Spleen (tissue), 11 donors: ENCODE measurements around the gene DTNBP1. TPM values are rescaled to one million over a fixed set of nuclear protein-coding genes. Genes with fewer than 3 reads are reported as not detected.
A peak's percentile ranks its signal among the peaks of the same experiment; 100 is the strongest.

Experiments used
- DNase-seq: peaks from one replicate; pipeline ENCODE4 v3.0.0-alpha.2; 2020
- H3K27ac ChIP-seq, 8 donors: fragments of 200-600 bp; sonication (generic) in 7 of 8; 1 replicate in 4 of 8; 2 replicates in 4 of 8; pipeline versions ENCODE4 v1.5.0 to v1.8.0; 2016 to 2021; ENCODE audit warnings: inconsistent platforms in 4 of 8, mild to moderate bottlenecking in 4 of 8, moderate library complexity in 1 of 8
- H3K27me3 ChIP-seq, 7 donors: fragments of 200-600 bp; sonication (generic) in 6 of 7; replicated peaks in 1 of 7; 1 replicate in 4 of 7; 2 replicates in 3 of 7; pipeline versions ENCODE4 v1.5.0 to v1.8.0; 2016 to 2021; ENCODE audit warnings: inconsistent platforms in 3 of 7, mild to moderate bottlenecking in 1 of 7
- H3K36me3 ChIP-seq, 6 donors: fragments of 200-600 bp; sonication (generic) in 5 of 6; 1 replicate in 4 of 6; 2 replicates in 2 of 6; pipeline versions ENCODE4 v1.5.0 to v1.8.0; 2016 to 2021; ENCODE audit warnings: inconsistent platforms in 2 of 6
- H3K4me1 ChIP-seq, 6 donors: fragments of 200-600 bp; sonication (generic) in 5 of 6; 1 replicate in 3 of 6; 2 replicates in 3 of 6; pipeline versions ENCODE4 v1.5.0 to v1.8.0; 2016 to 2021; ENCODE audit warnings: inconsistent platforms in 3 of 6
- H3K4me3 ChIP-seq, 8 donors: fragments of 200-600 bp; sonication (generic) in 7 of 8; 1 replicate in 4 of 8; 2 replicates in 4 of 8; pipeline versions ENCODE4 v1.5.0 to v1.8.0; 2016 to 2021; ENCODE audit warnings: inconsistent platforms in 4 of 8, mild to moderate bottlenecking in 4 of 8, moderate library complexity in 2 of 8
- H3K9me3 ChIP-seq, 8 donors: fragments of 200-600 bp; sonication (generic) in 7 of 8; 1 replicate in 4 of 8; 2 replicates in 4 of 8; pipeline versions ENCODE4 v1.5.0 to v1.8.0; 2016 to 2021; ENCODE audit warnings: inconsistent platforms in 4 of 8
- POLR2A ChIP-seq, 3 donors: fragments of 450-650 bp; IDR thresholded peaks; one replicate each; pipeline ENCODE4 v1.5.1; 2017; ENCODE audit warnings: antibody characterized with exemption in 3 of 3, mild to moderate bottlenecking in 1 of 3
- POLR2AphosphoS5 ChIP-seq, 3 donors: sonication (generic); formaldehyde crosslinking; IDR thresholded peaks; one replicate each; pipeline ENCODE4 v1.5.1; 2017; ENCODE audit warnings: antibody characterized with exemption in 3 of 3
- WGBS, 5 donors: extraction: QIAGEN DNeasy Blood & Tissue Kit in 3 of 5; methylation state at CpG; one replicate each; pipeline versions ENCODE4 v1.1.5 to v1.1.7; 2013 to 2018; 5-methylcytosine and 5-hydroxymethylcytosine counted together
- intact Hi-C: fragments of 100-400 bp; cut with DNase I; formaldehyde crosslinking; loops from one replicate; pipeline ENCODE4 v1.15.0; 2023; ENCODE audit warnings: low total_unique reads
- polyA plus RNA-seq, 3 donors: library from polyadenylated mRNA; stranded (reverse); fragments of 200-250 nt; gene quantifications; one replicate each; pipeline ENCODE4 v1.2.1, GENCODE V29; 2013
- total RNA-seq, 7 donors: library from RNA; depleted of rRNA in 3 of 7; stranded (reverse); fragments of >200 nt in 3 of 7; fragmentation: NEBNext Ultra II Directional in 4 of 7; extraction: Animal tissue kit (Norgen Biotek cat#: 25700) in 4 of 7; gene quantifications; one replicate each; pipeline versions ENCODE4 v1.1.0 to v1.2.1, GENCODE V29; 2016 to 2021
- TF ChIP-seq, protein P1 (sequence below), 11 experiments: fragments of 200-600 bp in 7 of 11; fragments of 450-650 bp in 4 of 11; sonication (generic) in 4 of 11; IDR thresholded peaks in 8 of 11; conservative IDR thresholded peaks in 3 of 11; 1 replicate in 7 of 11; 2 replicates in 4 of 11; pipeline versions ENCODE4 v1.4.0 to v1.8.0; 2016 to 2021; ENCODE audit warnings: antibody characterized with exemption in 11 of 11, inconsistent platforms in 4 of 11, mild to moderate bottlenecking in 1 of 11
- donor health status: healthy with polysubstance abuse.
- donor health status: DM: no; HTN: no; CAD: no; lungs with moderate emphysema.
- donor health status: DM: no; HTN: no; CAD: no.
- donor health status: Bipolar disorder and iron deficiency.
- donor health status: healthy.
- donor health status: DM: no; HTN: no; CAD: no.
- donor health status: DM: yes; HTN: yes; CAD: no.

Gene DTNBP1
- total and polyA plus RNA-seq, 10 donors: 14.2 to 42.2 (median 32.3) TPM

DNA sequence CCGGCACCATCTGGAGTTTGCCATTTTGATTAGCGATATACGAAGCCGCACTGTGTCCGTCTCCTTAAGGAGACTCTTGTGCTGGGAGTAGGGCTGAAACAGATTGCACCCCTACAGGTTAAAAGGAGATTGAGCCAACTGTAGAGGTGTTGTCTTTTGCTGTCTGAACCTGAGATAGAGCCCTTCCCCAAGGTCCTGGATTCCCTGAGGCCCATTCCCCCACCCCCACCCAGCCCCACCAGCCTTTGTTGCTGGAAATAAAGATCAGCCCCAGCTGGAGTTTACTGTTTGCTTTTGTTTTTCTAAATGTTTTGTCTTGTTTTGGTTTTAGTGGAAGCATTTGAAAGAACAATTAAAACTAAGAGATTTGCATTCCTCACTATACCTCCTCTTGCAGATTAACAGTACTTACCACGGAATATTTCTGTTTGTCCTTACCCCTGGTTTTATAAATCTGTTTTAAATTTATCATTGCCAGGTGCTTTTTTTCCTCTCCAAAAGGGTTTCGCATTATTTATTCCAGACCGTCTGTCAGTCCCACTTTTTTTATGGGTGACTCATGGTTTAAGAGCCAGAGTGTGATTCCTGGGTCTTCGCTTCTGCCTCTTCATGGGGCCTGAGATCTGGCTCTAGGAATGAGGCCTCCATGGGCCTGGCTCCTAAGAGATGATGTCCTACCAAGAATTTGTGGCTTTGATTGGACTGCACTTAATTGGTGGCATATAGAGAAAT is 169.2 kb downstream of the DTNBP1 start:
- intact Hi-C loops: no loop called here
- no peaks in the 10 kb centered on the region for H3K27me3 ChIP-seq
- TF ChIP-seq, protein P1, sequence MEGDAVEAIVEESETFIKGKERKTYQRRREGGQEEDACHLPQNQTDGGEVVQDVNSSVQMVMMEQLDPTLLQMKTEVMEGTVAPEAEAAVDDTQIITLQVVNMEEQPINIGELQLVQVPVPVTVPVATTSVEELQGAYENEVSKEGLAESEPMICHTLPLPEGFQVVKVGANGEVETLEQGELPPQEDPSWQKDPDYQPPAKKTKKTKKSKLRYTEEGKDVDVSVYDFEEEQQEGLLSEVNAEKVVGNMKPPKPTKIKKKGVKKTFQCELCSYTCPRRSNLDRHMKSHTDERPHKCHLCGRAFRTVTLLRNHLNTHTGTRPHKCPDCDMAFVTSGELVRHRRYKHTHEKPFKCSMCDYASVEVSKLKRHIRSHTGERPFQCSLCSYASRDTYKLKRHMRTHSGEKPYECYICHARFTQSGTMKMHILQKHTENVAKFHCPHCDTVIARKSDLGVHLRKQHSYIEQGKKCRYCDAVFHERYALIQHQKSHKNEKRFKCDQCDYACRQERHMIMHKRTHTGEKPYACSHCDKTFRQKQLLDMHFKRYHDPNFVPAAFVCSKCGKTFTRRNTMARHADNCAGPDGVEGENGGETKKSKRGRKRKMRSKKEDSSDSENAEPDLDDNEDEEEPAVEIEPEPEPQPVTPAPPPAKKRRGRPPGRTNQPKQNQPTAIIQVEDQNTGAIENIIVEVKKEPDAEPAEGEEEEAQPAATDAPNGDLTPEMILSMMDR (IDR thresholded peaks at IDR 0.05 in 8 of 11, conservative IDR thresholded peaks at IDR 0.05 in 3 of 11): no peak
- TF ChIP-seq POLR2A (IDR thresholded peaks at IDR 0.05) (no peak), POLR2AphosphoS5 (IDR thresholded peaks at IDR 0.05) (no peak)
- no peak overlapping the region for H3K27ac ChIP-seq
- 88 to 96% (median 94%) methylated on average over 9 of the region's 9 CpGs for WGBS, 5 donors
- no peak overlapping the region for H3K4me3 ChIP-seq
- no peak for DNase-seq
- peaks cover 16 to 52% (median 24%) of the 10 kb centered on the region in 6 donors for H3K4me1 ChIP-seq
- no peaks in the 10 kb centered on the region for H3K9me3 ChIP-seq
- peaks cover 0 to 79% (median 27%) of the 10 kb centered on the region in 6 donors for H3K36me3 ChIP-seq

- Histone ChIP-seq H3K9me3 (no peaks in the 10 kb centered on the region), H3K4me1 (peaks cover 16 to 52% (median 24%) of the 10 kb centered on the region in 6 donors), H3K4me3 (no peak overlapping the region), H3K27me3 (no peaks in the 10 kb centered on the region), H3K36me3 (peaks cover 0 to 79% (median 37%) of the 10 kb centered on the region in 6 donors), H3K27ac (peak overlapping the region in 4 of 8 donors; percentile 23 to 56 (median 52))
- intact Hi-C loops: no loop called here
- TF ChIP-seq, protein P1 (IDR thresholded peaks at IDR 0.05 in 8 of 11, conservative IDR thresholded peaks at IDR 0.05 in 3 of 11): no peak
- TF ChIP-seq POLR2AphosphoS5 (IDR thresholded peaks at IDR 0.05): no peak
- TF ChIP-seq POLR2A (IDR thresholded peaks at IDR 0.05): no peak
- WGBS, 5 donors: 86 to 88% (median 88%) methylated on average over 5 of the region's 5 CpGs
- DNase-seq: no peak
Observed at GRCh38 chr6:15491986-15492269, 170.9 kb downstream of the DTNBP1 start.

- WGBS, 5 donors: 17 to 25% (median 22%) methylated on average over 9 of the region's 9 CpGs
- Histone ChIP-seq H3K9me3 (no peaks in the 10 kb centered on the region), H3K27ac (peak overlapping the region in 4 of 8 donors; percentile 23 to 56 (median 52)), H3K27me3 (no peaks in the 10 kb centered on the region), H3K4me3 (no peak overlapping the region), H3K4me1 (peaks cover 16 to 52% (median 24%) of the 10 kb centered on the region in 6 donors), H3K36me3 (peaks cover 0 to 77% (median 32%) of the 10 kb centered on the region in 6 donors)
- peak; percentile 88 for DNase-seq
- TF ChIP-seq POLR2AphosphoS5 (IDR thresholded peaks at IDR 0.05): peak in 2 of 3 donors; percentile 20 to 59
- TF ChIP-seq, protein P1 (IDR thresholded peaks at IDR 0.05 in 8 of 11, conservative IDR thresholded peaks at IDR 0.05 in 3 of 11): peak; percentile 64 to 91 (median 84)
- TF ChIP-seq POLR2A (IDR thresholded peaks at IDR 0.05): no peak
- intact Hi-C loops: no loop called here
Observed at GRCh38 chr6:15491255-15491985, 171.4 kb downstream of the DTNBP1 start.
